Panc1 (cell line): ENCODE results near the gene CCHCR1.

Source experiments
- POLR2AphosphoS5 ChIP-seq: IDR thresholded peaks from 2 replicates; pipeline ENCODE4 v1.6.1; 2012; ENCODE audit warnings: mild to moderate bottlenecking, low read depth, low read length, moderate library complexity
- TF ChIP-seq, protein P1 (sequence below): fragments of 450-650 bp; IDR thresholded peaks from 2 replicates; pipeline ENCODE4 v1.5.1; 2017; ENCODE audit warnings: mild to moderate bottlenecking
- TF ChIP-seq, protein P2 (sequence below), 2 experiments: IDR thresholded peaks; 2 replicates each; pipeline ENCODE4 v1.6.1; 2011 to 2012; ENCODE audit warnings: low read depth in 2 of 2, control low read depth in 1 of 2, low read length in 1 of 2, mild to moderate bottlenecking in 1 of 2, moderate library complexity in 1 of 2; ENCODE audit not compliant: insufficient read depth in 1 of 2

GRCh38 chr6:31156641-31157040, 961 bp downstream of the CCHCR1 start:
- TF ChIP-seq, protein P1, sequence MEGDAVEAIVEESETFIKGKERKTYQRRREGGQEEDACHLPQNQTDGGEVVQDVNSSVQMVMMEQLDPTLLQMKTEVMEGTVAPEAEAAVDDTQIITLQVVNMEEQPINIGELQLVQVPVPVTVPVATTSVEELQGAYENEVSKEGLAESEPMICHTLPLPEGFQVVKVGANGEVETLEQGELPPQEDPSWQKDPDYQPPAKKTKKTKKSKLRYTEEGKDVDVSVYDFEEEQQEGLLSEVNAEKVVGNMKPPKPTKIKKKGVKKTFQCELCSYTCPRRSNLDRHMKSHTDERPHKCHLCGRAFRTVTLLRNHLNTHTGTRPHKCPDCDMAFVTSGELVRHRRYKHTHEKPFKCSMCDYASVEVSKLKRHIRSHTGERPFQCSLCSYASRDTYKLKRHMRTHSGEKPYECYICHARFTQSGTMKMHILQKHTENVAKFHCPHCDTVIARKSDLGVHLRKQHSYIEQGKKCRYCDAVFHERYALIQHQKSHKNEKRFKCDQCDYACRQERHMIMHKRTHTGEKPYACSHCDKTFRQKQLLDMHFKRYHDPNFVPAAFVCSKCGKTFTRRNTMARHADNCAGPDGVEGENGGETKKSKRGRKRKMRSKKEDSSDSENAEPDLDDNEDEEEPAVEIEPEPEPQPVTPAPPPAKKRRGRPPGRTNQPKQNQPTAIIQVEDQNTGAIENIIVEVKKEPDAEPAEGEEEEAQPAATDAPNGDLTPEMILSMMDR, result no peak
- TF ChIP-seq POLR2AphosphoS5, result no peak
- TF ChIP-seq, protein P2, sequence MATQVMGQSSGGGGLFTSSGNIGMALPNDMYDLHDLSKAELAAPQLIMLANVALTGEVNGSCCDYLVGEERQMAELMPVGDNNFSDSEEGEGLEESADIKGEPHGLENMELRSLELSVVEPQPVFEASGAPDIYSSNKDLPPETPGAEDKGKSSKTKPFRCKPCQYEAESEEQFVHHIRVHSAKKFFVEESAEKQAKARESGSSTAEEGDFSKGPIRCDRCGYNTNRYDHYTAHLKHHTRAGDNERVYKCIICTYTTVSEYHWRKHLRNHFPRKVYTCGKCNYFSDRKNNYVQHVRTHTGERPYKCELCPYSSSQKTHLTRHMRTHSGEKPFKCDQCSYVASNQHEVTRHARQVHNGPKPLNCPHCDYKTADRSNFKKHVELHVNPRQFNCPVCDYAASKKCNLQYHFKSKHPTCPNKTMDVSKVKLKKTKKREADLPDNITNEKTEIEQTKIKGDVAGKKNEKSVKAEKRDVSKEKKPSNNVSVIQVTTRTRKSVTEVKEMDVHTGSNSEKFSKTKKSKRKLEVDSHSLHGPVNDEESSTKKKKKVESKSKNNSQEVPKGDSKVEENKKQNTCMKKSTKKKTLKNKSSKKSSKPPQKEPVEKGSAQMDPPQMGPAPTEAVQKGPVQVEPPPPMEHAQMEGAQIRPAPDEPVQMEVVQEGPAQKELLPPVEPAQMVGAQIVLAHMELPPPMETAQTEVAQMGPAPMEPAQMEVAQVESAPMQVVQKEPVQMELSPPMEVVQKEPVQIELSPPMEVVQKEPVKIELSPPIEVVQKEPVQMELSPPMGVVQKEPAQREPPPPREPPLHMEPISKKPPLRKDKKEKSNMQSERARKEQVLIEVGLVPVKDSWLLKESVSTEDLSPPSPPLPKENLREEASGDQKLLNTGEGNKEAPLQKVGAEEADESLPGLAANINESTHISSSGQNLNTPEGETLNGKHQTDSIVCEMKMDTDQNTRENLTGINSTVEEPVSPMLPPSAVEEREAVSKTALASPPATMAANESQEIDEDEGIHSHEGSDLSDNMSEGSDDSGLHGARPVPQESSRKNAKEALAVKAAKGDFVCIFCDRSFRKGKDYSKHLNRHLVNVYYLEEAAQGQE (IDR thresholded peaks at IDR 0.05; ENCODE audit: insufficient read depth in 1 of 2, low read depth in 2 of 2, low read length in 1 of 2), result no peak
